Stimulated activated CD8-positive, alpha-beta memory T cell treated with anti-CD3 and anti-CD28 coated beads, Interleukin-12 subunit alpha, Interleukin-12 subunit beta, amount 100 ng/mL, for 4 hours (primary cell): ENCODE measurements around the gene ANTXRL.
"Not testable (repeated sequence)": the region's sequence is repeated elsewhere in the genome, so short reads cannot be mapped to it uniquely, and the experiment has no call there.

Source experiments
- DNase-seq: peaks from one replicate; pipeline ENCODE4 v3.0.0-alpha.2; 2020; ENCODE audit warnings: low read depth

ANTXRL gene

DNA sequence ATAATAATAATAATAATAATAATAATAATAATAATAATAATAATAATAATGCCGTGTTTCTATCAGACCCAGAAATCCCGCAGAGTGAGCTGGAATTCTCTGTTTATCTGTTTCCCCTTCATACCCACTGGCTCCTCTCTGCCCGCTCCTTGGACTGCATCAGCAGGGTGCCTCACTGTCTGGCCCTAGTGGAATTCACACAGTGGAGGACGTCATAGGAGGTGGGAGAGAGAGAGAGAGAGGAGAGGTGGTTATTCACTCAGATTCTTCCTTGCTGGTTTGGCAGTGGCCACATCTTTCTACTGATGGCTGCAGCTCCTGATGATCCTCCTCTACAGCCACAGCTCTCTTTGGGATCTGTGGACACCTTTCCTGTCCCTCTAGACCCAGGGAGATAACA, 78.7 kb downstream of the ANTXRL start:
- DNase-seq: not testable (repeated sequence)

DNA sequence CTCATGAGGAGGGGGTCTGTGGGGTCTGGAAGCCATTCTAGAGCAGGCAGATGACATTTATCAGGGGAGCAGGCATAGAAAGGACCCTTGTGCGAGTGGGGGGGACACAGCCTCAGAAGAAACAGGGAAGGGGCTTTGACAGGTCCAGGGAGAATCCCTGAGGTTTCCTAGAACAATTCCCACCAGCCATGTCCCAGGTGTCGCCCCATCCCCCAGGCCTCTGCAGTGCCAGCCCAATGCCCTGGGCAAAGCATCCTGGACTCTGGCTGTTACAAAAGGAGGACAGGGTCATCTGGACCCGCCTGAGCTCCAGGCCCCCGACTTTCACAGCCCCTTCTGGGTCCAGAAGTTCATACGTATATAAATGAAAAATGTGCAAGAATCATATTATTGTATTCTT, 80.4 kb downstream of the ANTXRL start:
- not testable (repeated sequence) for DNase-seq

DNA sequence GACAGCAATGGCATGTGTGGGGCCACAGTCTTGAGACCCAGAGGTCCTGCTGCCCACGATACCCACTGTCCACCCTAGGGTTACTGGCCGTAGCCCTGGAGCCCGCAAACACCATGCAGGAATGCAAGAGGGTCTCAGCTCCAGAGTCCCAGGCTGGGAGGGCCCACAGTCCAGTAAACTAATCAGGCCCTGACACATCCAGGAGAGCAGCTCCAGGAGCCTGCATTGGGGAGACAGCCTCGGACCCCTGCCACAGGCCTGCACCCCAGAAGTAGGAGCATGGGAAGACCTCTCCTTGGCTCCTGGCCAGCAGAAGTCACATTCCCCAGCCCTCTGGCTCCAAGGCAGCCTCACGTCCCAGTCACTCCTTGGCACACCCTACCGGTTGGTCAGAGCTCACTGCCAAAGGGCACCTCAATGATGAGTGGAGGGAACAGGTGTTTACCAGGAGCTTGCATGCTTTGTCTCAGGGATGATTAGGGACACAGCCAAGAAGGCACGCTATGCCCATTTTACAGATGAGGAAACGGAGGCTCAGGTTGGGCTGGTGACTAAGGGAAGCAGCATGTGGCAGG, 81.0 kb downstream of the ANTXRL start:
- DNase-seq: not testable (repeated sequence)

DNA sequence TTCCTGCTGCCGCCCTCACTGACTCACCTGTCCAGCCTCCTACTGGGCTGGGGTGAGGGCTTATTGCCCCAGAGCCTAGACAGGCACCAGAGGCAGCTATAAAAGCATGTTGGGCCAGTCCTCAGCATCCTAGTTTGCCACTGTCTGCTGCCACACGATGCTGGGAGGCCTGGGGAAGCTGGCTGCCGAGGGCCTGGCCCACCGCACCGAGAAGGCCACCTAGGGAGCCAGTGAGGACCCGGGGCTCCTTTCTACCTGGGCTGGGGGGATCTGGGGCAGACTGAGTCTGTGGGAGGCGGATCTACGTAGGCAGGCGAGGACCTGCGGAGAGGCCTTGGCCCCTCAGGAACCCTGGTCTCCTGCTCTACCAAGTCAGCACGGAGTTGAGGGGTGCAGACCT, 82.2 kb downstream of the ANTXRL start:
- not testable (repeated sequence) for DNase-seq

DNA sequence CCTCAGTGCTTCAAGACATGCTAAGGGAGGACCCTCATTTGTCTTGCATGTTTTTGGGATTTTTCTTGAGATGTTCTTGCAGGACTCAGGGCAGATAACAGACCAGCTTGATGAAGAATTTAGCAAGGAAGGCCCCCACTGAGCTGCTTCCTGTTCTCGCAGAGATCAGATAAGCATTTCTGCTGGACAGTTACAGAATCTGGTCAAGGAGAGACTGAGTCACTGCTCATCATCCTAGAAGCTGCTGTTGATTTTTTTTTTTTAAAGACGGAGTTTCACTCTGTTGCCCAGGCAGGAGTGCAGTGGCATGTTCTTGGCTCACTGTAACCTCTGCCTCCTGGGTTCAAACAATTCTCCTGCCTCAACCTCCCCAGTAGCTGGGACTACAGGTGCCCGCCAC, 87.6 kb downstream of the ANTXRL start:
- not testable (repeated sequence) for DNase-seq

DNA sequence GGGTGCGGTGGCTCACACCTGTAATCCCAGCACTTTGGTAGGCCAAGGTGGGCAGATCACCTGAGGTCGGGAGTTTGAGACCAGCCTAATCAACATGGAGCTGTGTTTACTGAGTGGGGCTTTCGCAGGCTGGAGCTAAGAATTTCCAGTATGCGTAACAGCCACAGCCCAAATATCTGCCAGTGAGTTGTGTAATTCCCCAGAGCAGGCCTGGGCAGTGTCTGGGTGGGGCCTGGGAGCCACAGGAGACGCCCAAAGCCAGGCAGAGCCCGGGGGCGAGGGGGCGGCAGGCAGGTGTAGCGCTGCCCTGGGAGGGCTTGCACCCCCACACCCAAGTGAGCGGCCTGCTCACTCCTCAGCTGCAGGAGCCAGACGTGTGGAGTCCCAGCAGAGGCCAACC, 88.6 kb downstream of the ANTXRL start, which contains the start of gene ANXA8L1:
TSS of gene ANXA8L1 (plus strand) at position 371 of the 400 bp plus-strand sequence. CDS start 76 bp downstream, outside the sequence.
- DNase-seq: not testable (repeated sequence)

DNA sequence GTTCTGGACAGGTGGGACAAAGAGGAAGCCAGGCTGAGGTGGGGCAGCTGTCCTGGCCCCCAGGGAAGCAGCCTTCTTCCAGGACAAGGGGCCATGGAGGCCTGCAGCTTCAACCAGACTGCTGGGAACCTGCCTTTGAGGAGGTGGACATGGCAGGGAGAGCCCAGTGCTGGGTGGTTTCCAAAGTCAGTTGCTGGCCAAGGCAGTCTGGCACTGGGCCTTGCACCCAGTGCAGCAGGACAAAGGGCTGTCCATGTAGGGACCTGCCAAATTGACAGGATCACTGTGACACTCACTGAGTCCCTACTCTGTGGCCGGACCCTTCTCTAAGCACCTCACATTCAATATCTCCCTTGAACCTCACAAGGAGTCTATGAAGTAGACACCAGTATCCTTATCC, 90.2 kb downstream of the ANTXRL start:
- DNase-seq: not testable (repeated sequence)

DNA sequence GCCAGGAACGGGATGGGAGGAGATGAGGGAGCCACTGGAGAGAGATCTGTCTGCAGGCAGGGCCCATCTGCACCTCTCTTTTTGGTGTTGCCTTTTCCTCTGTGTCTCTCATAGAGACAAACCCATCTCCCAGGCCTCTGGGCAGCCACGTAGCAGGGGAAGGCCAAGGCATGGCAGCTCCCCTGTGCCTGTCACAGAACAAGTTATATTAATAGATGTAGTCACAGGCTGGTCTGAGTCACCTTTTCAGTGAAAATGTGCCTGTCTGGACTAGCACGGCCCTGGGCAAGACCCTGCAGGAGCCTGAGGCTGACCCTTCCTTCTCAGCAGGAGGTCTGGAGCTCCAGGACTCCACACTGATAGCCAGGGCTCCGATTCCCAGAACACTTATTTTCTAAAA, 90.9 kb downstream of the ANTXRL start:
- DNase-seq: not testable (repeated sequence)

DNA sequence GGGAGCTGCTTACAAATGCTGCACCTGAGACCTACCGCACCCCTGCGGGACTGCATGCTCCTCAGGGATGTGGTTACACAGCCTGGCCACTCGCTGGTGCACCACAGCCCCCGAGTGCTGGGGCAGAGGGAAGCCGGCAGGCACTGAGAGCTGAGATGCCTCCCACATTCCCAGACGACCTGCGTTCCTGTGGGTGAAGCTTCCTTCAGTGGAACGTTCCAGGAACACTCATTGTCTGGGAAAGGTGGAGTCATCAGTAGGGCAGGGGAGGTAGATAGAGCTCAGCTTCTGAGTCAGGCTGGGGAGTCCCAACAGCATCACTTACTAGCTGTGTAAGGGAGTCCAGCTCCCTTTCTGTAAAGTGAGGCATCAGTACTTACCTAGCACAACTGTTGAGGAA, 91.3 kb downstream of the ANTXRL start:
- DNase-seq: not testable (repeated sequence)

DNA sequence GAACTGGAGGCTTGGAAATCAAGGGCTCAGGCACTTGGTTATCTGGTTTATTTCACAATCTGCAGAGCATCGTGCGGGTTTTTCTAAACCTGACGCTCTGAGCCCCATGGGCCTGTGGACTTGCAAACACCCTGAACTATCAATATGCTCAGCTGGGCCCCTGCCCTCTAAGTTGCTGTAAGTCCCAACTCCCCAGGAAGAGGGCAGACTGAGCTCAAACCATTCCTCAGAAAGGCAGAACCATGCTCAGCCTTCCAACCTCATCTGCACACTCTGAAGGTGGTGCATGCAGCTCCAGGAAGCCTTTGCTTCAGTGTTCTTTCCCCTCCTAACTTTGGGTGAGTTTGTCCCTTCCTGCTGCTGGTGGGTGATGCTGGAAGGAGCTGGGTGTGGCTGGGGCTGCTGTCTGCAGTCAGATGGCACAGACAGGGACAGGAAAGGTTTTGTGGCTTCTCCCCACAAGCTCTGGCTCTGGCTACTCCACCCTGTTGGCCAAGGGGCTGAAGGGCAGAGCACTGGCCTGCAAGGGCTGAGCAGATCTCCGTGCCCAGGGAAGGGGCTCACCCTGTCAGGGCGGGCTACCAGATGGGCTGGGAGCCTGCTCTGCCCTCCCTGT, 92.5 kb downstream of the ANTXRL start:
- DNase-seq: not testable (repeated sequence)
